HG03039 (cell line): ENCODE measurements around the gene ENTPD5.
"Not testable (repeated sequence)": the region's sequence is repeated elsewhere in the genome, so short reads cannot be mapped to it uniquely, and the experiment has no call there.

Experiments
- ATAC-seq: cut with Tn5 transposase; IDR thresholded peaks from one replicate; pipeline ENCODE4 v1.9.1; 2021; ENCODE audit warnings: mild to moderate bottlenecking, moderate library complexity; ENCODE audit not compliant: unreplicated experiment

ENTPD5 gene

DNA sequence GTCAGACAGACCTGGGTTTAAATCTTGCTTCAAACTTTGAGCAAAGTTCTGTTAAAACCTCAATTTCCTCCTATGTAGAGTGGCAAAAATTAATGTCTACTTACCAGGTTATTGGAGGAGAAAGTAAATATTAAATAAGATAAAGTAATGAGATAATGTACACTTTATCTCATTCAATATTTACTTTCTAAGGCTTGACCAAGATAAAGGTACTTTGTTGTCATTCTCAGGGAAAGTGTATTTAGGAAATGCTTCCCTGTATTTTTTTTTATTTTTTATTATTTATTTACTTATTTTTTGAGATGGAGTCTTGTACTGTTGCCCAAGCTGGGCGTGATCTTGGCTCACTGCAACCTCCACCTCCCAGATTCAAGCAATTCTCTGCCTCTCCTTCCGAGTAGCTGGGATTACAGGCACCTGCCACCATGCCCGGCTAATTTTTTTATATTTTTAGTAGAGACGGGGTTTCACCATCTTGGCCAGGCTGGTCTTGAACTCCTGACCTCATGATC, 73.9 kb downstream of the ENTPD5 start:
- no peak for ATAC-seq

DNA sequence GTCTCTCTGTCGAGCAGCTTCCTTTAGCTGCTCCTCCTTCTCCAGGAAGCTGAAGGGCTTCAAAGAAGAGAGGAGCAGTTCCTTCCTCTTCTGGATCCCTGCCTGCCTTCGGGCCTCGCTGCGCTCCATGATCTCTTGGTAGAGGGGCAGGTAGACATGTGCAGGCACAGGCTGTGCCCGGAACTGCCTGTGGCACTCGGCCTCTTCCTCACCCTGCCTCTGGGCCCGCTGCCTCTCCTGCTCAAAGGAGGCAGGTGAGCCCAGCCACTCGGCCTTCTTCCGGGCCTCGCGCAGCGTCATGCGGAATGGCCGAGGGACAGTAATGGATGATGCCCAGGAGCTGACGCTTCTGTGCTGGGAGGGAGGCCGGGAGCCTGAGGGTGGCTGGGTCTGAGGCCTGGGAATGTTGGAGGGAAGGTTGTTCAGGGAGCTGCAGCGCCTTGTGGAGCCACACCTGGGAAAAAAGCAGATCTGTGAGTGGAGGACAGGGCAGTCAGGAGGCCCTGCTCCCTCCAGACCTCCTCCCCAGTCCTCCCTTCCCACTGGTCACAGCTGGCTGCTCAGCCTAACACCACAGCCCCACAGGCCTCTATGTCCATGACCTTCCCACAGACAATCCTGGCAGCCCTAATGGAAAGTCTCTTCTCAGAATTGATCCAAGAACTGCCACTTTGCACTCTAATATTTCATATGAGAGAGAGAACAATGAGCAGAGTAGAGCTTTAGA, 74.5 kb downstream of the ENTPD5 start:
- no peak for ATAC-seq

DNA sequence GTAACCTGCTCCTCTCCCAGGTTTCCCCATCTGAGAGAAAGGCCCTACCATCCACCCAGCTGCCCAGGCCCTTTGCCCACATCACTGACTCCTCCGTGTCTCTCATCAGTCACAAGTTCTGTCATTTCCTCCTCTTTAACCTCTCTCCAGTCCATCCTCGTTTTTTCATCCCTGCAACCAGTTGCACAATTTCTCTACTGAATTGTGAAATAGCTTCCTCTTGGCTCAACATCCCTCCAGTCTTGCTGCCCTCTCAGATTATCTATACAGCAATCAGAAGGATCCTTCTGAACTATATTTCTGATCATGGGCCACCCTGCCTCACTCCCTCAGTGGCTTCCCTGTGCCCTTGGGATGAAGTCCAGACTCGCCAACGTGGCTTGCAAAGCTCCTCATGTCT, 76.0 kb downstream of the ENTPD5 start:
- ATAC-seq, result no peak

- no peak for ATAC-seq
Measured at GRCh38 chr14:73942180-73942579, 76.9 kb downstream of the ENTPD5 start.

GRCh38 chr14:73937012-73937411, 82.1 kb downstream of the ENTPD5 start:
- ATAC-seq, result no peak

DNA sequence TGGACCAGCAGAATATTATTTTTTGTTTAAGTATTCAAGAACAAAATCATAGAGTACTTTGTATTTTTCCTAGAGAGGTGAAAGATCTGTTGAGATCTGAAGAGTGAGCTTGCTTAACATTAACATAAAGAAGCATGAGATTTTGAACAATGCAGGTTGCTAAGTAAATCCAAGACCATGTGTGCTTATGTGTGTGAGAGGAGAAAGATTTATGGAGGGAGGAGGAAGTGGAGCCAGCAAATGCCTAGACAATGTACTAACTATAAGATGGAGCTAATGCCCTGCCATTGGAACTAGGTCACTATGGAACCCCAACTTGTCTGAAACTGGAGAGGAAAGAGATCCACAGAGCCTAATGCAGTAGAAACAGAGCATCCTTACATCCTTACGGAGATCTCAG, 82.5 kb downstream of the ENTPD5 start:
- no peak for ATAC-seq

DNA sequence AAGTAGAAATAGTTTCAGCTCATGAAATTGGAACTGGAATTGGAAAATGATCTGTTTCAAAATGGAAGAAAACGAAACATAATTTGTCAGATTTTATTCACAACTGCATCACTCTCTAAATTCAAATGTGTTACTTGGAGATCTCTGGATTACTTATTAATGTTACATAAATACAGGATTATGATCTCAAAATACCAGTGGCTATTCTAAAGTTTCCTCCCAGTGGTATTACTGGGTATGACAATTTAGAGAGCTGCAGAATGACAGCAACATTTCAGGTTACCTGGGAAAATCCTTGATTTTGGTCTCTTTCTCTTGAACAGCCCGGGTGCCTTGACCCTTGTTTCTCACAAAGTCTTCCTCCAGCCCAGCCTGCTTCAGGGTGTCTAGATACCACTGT, 83.4 kb downstream of the ENTPD5 start:
- no peak for ATAC-seq

- no peak for ATAC-seq
Measured at GRCh38 chr14:73924337-73924736, 94.8 kb downstream of the ENTPD5 start.

DNA sequence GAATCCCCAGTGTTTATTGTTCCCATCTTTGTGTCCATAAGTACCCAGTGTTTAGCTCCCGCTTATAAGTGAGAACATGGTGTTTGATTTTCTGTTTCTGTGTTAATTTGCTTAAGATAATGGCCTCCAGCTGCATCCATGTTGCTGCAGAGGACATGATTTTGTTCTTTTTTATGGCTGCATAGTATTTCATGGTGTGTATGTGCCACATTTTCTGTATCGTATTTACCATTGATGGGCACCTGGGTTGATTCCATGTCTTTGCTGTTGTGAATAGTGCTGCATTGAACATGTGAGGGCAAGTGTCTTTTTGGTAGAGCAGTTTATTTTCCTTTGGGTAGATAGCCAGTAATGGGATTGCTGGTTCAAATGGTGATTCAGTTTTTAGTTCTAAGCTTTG, 99.6 kb downstream of the ENTPD5 start:
- ATAC-seq, result not testable (repeated sequence)

DNA sequence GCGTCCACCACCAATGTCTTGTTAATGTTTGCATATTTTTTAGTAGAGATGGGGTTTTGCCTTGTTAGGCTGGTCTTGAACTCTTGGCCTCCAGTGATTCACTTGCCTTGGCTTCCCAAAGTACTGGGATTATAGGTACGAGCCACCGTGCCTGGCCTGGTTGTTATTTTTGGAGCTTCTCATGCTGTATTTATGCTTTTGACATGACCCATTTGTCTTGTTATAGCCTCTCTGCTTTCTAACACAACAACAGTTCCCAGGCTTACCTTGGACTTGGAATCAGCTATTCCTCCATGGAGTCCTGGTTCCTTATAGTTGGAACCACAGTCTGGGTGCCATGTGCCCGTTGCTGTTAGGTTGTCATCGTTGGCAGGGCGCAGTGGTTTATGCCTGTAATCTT, 102.8 kb downstream of the ENTPD5 start:
- no peak for ATAC-seq

DNA sequence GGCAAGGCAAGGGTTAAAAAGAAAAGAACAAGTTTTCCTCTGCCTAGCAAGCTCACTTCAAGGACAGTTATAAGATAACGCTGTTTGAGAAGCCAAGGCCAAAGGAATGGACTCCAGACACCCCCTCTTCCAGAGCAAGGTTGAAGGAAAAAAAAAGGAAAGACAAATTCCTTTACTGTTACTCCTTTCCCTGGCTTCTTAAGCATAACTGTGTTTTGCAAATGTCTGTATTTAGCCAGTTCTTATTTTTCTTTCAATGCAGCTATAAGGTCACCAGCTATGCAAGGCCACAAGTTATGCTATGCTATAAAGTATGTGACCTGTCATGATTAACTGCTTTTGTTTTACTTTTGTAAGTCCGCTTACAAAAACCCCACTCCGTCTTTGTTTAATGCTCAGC, 105.8 kb downstream of the ENTPD5 start:
- ATAC-seq, result no peak

DNA sequence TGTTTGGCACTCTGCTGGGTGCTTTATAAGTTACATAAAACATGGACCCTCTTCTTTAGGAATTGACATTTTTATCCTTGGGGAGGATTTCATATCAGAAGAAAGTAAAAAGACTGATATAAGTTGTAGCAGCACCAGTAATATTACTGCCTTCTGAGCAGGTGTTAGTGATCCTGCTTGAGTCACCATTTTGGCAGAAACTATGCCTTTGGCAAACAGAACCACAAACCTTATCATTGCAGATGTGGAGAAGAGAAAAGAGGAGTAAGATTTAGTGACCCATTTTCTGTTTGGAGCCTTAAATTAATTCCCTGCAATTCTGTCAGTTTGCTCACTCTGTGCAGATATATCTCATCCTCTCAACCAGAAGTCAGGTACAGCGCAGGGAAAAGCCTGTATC, 109.4 kb downstream of the ENTPD5 start:
- ATAC-seq, result no peak
